Superior temporal gyrus (tissue), 1 donor: ENCODE data around the gene QRFP.

Experiments
- DNase-seq: peaks from one replicate; pipeline ENCODE4 v3.0.0-alpha.2; 2016; ENCODE audit errors: extremely low spot score

QRFP gene

DNA sequence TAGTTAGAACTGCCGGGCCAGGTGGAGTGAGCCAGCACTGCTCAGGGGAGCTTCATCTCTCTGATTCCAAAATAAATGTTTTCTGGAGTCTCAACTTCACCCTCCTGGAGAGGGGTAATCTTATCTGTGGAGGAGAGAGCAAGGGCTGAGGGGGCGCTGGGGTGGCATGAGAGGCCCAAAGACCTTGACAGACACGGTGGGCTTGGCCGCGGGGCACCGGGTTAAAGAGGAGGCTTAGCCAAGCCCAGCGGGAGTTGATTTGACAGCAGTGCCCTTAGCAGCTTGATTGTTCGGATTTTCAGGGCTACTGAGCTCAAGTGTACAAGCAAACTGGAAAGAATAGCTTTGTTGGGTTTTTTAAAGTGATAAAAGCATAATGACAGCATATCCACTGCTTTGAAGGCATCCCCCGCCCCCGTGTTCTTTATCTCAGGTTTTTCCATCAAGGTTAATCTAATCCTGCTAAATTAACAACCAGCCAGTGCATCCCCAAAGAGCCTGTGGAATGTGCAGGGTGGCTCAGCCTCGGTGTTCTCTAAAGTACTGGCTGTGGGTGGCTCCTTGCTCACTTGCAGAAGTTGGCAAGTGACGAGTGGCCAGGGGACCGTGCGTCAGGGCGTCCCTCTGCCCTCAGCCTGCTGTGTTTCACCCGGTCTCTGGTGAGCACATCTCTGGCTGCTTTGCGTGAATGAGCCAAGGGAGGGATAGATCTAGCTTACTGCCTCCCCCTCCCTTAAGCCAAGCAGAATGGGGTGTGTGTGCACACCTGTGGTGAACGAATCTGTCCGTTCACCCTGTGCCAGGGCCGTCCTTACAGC, 5.5 kb downstream of the QRFP start:
- DNase-seq: no peak

DNA sequence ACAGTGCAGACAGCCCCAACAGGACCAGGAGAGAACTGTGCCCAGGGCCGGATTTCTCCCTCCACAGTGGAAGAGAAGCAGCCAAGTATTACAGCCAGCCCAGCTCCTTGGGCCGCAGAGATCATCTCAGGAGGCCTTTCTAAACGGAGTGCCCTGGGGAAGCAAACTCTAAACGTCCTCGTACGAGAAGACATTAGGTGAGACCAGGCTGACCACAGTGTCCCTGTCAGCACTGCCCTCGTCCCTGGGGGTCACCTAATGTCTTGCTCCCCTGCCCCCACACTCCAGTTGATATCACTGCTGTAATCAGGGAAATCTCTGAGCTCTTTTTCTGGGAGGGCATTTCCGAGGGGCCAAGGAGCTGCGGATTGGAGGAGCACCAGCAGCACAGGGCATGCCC, 6.5 kb downstream of the QRFP start:
- no peak for DNase-seq

DNA sequence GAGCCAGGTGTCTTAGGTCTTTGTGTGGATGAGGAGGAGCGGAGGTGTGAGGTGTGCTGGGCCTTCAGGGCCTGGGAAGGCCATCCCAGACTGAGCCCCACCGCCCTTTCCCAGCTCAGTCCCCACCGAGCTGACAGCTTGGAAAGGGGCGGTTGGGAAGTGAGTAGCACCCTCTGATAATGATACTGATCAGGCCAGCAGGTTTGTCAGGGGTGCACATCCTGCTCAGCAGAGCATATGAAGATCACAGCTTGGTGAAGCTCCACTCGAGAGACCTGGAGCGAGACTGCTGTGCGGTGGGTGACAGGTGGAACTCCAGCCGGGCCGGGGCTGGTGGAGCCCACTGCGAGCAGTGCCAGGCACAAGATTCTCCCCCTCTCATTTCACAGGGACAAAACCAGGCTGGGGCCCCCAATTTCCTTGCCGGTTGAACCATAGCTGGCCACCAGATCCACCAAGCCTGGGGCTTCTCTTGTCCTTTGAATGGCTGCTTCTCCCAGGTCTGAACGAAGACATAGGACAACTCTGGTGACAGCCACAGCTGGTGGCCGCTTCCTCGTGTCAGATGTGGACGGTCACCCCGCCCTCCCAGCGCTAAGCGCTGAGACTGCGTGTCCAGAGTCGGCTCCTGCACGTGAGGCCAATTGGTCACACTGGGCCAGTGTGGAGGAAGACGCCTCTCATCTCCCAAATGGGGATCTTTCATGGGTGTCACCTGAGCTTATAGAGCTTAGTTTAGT, 8.3 kb downstream of the QRFP start:
- DNase-seq: no peak

DNA sequence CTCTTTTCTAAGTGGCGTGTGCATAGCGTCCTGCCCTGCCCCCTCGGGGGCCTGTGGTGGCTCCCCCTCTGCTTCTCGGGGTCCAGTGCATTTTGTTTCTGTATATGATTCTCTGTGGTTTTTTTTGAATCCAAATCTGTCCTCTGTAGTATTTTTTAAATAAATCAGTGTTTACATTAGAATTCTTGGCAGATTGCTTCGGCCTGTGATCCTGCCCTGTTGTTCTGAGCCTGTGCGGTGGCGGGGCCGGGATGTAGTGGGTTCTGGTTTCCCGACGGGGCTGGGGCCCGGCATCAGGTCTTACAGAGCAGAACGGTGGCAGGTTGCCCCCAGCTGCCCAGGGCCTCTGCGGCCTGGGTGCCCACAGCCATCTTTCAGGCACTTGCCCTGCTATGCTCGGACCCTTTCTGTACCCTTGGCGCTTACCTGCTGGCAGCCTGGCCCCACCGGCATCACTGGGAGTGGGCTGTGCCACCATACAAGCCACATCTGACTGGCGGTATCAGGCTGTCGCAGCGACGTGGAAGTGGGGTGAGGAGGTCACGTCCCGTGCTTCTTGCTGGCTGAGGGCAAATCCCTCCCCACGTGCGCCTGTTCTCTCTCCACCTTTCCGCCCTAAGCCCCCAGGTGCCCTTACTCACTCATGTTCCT, 9.0 kb downstream of the QRFP start:
- DNase-seq: no peak

DNA sequence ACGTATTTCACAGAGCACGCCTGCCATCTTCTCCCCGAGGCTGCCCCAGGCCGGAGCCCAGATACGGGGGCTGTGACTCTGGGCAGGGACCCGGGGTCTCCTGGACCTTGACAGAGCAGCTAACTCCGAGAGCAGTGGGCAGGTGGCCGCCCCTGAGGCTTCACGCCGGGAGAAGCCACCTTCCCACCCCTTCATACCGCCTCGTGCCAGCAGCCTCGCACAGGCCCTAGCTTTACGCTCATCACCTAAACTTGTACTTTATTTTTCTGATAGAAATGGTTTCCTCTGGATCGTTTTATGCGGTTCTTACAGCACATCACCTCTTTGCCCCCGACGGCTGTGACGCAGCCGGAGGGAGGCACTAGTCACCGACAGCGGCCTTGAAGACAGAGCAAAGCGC, 9.6 kb downstream of the QRFP start:
- no peak for DNase-seq

DNA sequence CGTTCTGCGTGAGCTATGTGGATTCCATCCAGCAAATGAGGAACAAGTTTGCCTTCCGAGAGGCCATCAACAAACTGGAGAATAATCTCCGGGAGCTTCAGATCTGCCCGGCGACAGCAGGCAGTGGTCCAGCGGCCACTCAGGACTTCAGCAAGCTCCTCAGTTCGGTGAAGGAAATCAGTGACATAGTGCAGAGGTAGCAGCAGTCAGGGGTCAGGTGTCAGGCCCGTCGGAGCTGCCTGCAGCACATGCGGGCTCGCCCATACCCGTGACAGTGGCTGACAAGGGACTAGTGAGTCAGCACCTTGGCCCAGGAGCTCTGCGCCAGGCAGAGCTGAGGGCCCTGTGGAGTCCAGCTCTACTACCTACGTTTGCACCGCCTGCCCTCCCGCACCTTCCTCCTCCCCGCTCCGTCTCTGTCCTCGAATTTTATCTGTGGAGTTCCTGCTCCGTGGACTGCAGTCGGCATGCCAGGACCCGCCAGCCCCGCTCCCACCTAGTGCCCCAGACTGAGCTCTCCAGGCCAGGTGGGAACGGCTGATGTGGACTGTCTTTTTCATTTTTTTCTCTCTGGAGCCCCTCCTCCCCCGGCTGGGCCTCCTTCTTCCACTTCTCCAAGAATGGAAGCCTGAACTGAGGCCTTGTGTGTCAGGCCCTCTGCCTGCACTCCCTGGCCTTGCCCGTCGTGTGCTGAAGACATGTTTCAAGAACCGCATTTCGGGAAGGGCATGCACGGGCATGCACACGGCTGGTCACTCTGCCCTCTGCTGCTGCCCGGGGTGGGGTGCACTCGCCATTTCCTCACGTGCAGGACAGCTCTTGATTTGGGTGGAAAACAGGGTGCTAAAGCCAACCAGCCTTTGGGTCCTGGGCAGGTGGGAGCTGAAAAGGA, 10.9 kb downstream of the QRFP start:
- no peak for DNase-seq

DNA sequence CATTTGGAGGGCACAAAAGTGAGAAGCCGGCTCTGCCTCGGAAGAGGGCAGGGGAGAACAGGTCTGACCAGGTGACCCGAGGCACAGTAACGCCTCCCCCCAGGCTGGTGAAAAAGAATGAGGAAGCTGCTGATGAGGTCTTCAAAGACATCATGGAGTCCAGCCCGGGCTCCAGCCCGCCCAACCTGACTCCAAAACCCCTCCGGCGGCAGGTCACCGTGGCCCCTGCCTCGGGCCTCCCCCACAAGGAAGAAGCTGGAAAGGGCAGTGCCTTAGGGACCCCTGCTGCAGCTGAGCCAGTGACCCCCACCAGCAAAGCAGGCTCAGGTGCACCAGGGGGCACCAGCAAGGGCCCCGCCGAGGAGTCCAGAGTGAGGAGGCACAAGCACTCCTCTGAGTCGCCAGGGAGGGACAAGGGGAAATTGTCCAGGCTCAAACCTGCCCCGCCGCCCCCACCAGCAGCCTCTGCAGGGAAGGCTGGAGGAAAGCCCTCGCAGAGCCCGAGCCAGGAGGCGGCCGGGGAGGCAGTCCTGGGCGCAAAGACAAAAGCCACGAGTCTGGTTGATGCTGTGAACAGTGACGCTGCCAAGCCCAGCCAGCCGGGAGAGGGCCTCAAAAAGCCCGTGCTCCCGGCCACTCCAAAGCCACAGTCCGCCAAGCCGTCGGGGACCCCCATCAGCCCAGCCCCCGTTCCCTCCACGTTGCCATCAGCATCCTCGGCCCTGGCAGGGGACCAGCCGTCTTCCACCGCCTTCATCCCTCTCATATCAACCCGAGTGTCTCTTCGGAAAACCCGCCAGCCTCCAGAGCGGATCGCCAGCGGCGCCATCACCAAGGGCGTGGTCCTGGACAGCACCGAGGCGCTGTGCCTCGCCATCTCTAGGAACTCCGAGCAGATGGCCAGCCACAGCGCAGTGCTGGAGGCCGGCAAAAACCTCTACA, 11.8 kb downstream of the QRFP start:
- DNase-seq: no peak

DNA sequence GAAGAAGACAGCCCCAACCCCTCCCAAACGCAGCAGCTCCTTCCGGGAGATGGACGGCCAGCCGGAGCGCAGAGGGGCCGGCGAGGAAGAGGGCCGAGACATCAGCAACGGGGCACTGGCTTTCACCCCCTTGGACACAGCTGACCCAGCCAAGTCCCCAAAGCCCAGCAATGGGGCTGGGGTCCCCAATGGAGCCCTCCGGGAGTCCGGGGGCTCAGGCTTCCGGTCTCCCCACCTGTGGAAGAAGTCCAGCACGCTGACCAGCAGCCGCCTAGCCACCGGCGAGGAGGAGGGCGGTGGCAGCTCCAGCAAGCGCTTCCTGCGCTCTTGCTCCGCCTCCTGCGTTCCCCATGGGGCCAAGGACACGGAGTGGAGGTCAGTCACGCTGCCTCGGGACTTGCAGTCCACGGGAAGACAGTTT, 12.5 kb downstream of the QRFP start:
- no peak for DNase-seq

DNA sequence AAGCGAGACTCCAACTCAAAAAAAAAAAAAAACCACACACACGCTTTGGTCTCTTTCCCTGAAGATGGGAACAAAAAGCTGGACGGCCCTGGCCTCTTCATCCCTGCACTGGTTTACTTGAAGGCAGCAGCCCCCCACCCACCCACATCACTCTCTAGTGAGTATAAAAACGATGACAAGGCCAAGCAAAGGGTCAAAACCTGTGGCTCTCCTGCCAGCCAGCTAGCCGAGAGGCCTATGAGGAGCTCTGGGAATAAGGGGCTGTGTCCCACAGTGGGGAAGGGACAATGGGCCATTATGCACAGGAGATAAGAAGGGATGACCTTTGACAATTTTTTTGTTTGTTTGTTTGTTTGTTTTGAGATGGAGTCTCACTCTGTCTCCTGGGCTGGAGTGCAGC, 13.1 kb downstream of the QRFP start:
- DNase-seq: no peak

DNA sequence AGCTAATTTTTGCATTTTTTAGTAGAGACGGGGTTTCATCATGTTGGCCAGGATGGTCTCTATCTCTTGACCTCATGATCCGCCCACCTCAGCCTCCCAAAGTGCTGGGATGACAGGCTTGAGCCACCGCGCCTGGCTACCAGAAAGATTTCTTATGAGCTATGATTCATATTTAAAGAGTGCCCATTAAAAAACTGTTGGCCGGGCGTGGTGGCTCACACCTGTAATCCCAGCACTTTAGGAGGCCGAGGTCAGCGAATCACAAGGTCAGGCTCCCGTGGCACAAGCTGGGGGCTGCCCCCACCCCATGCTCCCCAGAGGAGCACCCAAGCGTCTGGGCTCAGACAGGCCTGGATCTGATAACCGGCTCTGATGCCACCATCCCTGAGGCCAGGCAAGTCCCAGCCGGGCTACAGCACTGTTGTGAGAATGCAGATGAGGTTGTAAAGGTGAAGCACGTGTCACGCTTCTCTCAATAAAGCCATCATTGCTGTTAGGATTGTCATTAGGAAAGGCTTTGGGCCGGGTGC, 13.9 kb downstream of the QRFP start:
- no peak for DNase-seq

DNA sequence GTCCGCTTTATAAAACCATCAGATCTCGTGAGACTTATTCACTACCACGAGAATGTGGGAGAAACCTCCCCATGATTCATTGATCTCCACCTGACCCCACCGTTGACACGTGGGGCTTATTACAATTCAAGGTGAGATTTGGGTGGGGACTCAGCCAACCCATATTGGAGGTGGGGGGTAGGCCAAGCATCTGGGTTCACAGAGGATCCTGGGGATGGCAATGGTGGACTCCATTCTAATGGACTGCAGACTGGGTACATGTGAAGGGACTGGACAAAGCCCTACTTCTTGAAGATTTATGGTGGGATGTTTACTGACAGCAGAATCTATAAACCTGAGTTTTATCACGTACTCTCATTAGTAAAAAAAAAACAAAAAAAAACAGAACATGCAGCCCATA, 15.1 kb downstream of the QRFP start:
- DNase-seq: no peak

DNA sequence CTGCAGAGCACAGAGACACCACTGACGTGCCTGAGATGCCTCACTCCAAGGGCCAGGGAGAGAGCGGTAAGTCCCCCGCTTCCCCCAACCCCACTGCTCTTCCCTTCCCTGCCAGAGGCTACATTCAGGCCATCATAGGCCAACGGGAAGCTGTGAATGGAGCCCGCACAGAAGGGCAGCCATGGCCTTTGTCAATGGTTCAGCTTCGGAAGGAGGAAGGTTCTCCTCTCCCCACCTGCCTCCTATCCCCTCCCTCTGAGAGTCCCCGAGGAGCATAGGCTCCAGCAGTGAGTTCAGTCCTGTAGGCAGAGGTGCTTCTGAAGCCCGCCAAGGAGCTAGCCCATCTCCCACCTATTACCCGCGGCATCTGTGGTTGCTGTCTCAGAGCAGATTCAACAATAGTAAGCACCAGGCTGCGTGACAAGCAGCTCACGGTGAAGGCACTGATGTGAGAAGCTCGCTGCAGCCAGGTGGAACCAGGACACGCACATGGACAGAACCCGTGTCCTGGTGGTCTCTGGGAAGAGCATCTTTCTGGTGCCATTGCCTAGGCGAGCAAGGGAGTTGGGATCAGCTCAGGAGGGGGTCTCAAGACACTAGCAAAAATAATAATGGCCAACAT, 15.9 kb downstream of the QRFP start:
- DNase-seq: no peak

DNA sequence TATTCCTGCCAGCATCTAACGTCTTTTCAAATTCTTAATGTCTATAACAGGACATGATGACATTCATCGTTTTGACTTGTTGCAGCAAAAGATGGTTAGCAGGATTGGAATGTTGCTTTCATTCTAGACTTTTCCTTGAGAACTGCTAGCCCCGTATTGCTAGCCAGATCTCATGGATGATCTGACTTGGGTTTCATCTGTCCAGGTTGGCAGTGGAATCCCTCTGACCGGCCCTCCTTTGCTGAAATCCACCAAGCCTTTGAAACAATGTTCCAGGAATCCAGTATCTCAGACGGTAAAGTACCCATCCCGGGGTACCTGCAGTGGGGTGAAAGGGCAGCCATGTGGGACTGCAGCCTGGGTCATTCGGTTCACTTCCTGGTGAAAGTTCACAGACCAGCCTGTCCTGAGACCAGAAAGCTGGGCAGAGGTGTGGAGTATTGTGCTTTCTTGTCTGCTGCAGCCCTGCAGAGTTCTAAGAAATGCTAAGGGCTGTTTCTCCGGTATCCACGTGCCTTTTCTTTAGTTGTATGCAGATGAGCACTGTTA, 16.7 kb downstream of the QRFP start:
- DNase-seq: no peak

DNA sequence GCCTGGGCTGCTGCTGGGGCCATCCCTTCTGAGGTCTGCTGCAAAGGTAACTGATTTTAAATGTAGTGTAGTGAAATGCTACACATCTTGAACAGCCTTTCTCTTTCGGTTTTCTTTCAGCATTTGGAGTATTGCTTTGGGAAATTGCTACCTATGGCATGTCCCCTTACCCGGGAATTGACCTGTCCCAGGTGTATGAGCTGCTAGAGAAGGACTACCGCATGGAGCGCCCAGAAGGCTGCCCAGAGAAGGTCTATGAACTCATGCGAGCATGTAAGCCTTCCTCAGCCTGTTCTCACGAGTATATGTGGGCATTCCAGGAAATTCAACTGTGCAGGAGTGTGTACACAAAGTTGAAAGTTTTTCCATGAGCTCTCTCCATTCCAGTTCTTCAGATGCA, 18.3 kb downstream of the QRFP start:
- no peak for DNase-seq

DNA sequence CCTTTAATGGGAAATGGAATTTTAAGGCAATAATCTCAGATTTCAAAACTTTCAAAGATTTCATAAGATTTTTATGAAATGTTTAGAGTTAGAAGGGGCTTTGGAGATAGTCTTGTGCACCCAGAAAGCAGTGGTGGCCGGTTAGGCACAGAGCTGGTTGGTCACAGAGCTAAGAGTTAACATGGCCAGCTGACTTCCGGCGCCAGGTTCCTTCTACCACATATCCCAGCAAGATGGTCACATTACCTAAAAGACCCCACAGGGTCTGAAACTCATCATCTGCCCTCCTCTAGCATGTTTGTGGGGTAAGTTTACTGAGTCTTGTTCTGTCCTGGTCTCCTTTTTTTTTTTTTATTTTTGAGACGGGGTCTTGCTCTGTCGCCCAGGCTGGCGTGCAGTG, 19.3 kb downstream of the QRFP start:
- no peak for DNase-seq

DNA sequence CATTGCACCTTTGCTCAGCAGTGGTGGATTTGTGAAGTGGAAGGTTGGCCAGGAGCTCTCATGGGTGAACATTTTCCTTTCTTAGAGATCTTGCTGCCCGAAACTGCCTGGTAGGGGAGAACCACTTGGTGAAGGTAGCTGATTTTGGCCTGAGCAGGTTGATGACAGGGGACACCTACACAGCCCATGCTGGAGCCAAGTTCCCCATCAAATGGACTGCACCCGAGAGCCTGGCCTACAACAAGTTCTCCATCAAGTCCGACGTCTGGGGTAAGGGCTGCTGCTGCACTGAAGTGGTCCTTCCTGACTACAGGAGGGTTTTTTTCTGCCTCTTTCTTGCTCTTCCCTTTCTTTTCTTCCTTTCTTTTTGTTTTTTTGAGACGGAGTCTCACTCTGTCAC, 21.8 kb downstream of the QRFP start:
- DNase-seq: no peak

DNA sequence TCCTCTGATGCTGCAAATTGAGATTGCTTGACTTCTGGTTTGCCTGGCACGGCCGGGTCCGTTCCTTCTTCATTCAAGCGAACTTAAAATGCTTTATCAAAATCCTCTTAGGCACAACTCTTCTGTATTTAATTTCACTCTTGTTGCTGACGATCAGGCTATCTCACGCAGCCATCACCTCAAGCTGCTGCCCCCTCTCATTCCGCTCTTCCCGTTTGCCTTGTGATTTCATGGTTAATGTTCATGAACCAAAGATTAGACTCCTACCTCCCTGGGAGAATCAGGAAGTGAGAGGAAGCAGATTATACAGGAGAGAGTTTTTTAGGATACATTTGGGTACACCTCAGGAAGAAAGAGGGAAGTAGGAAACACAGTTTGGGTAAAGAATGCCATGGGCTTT, 22.6 kb downstream of the QRFP start:
- no peak for DNase-seq

DNA sequence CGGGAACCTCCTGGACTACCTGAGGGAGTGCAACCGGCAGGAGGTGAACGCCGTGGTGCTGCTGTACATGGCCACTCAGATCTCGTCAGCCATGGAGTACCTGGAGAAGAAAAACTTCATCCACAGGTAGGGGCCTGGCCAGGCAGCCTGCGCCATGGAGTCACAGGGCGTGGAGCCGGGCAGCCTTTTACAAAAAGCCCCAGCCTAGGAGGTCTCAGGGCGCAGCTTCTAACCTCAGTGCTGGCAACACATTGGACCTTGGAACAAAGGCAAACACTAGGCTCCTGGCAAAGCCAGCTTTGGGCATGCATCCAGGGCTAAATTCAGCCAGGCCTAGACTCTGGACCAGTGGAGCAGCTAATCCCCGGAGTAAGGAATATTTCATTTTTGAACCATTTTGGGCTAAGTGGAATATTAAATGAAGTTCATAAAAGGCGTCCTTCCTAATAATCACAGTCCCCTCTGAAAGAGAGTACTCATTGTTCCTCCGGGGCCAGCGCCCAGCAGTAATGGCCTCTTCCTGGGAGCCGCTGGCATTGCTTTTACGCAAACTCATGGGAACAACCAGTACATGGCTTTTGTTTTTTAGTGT, 23.6 kb downstream of the QRFP start:
- peak; percentile 86 for DNase-seq

DNA sequence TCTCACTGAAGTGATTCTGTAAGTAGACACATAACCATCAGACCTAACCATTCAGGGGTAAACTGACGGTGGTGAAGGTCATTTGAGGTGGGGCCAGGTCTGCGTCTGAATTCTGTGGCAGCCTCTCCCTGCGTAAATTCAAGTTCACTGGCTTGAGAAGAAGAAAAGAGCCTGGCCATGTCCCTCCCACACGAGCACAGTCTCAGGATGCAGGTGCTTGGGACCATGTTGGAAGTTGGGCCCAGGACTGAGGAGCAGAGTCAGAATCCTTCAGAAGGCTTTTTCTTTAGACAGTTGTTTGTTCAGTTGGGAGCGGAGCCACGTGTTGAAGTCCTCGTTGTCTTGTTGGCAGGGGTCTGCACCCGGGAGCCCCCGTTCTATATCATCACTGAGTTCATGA, 24.1 kb downstream of the QRFP start:
- DNase-seq: no peak
